HTERT RPE-1 (cell line): ENCODE results near the gene LGR6.

Experiments used
- in situ Hi-C: fragments of 300-500 bp; cut with MboI; formaldehyde crosslinking; loops from 4 replicates; pipeline ENCODE4 v1.14.3; 2020; ENCODE audit warnings: low sequenced_read_pairs

LGR6 gene

DNA sequence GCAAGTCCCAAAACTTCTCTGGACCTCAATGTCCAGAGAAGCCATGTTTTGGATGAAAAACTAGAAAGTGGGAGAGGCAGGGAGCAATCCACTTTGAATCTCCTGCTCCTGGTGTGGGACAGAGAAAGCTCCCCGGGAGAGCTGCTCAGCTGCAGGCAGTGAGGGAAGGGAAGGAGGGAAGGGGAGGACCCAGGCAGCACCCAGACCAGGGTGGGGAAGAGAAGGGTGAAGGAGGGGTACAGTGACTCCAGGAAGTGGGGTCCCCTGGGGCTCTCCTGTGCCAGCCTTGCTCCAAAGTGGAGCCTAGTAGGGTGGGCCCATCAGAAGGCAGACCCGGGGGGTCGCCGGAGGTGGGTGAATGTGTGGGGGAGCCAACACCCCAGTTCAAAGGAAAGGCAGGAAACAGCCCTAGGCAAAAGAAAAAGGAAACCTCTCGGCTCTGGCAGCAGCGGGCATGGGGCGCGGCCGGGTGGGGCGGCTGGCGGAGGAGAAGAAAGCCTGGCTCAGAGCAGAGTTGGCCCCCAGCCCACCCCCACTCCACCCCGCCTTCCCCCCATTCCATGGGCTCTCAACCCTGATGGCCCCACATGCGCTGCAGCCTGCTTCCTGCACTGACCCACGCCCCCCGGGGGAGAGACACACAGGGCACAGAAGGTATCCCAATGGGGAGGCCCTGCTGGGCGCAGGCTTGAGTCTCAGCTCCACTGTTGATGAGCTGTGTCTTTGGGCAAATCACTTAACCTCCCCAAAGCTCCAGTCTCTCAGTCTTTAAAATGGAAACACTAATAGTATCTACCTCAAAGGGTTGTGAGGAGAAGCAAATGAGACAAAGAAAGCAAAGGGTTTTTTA lies 5.7 kb downstream of the LGR6 start:
- in situ Hi-C loops: no loop called here

DNA sequence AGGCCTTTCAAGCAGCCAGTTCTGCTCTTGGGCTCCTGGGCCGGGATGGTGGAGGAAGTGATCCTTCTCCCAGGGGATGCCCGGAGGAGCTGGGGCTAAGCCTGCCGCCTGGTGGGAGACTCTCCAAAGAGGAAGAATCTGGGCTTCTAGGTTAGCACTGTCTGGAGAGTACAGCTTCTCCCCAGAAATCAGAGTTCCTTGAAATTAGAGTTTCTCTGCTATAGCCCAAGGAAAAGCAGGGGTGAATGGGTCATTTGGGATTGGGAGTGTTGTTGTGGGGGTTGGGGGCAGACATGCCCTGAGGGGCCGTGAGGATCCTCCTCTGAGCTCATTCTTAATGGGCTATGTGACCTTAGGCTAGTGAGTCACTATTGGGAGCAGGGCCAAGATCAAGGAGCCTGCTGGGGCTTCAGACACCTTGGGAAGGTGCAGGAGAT lies 6.5 kb downstream of the LGR6 start:
- in situ Hi-C loops: no loop called here

DNA sequence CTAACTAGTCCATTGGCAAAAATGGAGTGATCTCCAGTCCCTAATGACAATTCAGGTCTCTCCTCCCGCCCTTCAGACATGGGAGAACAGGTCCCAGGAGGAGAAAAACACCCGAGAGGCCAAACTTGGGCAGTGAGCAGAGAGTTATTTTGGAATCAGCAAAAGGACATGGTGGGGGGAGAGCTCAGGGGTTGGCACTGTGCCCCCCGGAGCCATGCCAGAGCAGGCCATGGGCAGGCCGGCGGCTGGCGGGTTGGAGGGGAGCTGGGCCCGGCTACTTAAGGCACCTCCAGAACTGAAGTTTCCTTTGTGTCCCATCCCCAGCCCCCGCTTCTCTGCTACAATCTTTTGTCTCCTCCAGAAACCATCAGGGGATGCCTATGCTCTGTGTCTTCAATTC lies 7.1 kb downstream of the LGR6 start:
- in situ Hi-C loops: no loop called here

DNA sequence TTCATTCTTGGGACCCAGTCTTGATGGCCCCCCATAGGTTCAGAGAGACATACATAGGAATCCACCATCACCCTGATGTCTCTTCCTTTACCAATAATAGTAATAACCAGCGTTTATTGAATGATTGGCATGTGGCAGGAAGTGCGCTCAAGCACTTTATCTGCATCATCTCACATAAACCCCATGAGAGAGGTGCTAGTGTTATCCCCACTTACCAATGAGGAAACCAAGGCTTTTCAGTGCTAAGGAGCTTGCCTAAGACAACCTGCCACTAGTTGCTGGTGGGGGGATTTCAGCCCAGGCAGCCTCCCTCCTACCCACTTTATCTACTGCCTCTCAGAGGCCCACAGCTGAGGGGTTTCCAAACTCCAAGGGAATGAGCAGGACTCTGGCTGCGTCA lies 7.7 kb downstream of the LGR6 start:
- in situ Hi-C loops: no loop called here

DNA sequence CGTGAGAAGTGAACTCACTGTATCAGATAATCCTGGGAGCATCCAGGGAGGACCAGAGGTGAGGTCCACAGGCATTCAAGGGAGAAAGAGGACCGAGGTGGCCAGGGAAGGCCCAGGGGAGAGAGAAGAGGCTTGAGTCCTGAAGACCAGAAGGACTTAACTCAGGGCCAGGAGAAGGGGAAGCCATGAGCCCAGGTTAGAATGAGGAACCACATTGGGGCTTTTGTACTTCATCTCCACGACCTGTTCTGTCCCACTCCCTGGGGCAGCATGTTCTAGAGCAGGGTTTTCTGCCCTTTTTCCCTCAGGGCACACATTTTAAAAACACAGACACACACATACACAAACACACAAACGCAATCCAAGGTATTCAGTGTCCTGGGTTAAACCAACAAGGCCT lies 8.4 kb downstream of the LGR6 start:
- in situ Hi-C loops: no loop called here

DNA sequence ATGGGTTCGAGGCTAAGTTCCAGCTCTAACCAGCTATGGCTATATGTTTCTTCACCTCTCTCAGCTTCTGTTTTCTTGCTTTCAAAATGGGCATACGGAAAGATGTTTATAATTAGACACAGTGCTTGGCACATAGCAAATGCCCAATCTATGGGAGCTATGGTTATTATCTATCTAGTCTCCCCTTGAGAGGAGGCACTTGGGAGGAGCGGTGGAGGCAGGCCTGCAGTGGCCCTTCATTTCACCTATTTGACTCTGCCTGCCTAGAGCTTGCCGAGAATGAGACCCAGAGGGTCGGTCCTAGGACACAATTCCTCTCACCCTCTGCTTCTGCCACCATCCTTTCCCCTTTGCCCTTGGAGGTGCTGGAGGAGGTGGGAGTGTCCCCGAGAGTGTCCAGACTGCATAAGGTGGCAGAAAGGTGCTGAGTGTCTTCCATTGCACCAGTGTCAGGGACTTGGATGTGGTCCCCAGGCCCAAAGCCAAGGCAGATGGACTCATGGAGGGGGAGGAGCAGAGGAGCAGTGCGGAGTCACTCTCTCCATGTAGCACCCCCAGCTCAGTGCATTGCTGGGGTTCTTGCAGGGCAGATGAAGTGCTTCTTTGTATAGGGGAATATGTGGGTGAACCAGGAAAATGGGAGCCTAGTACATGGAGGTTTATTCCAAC lies 9.0 kb downstream of the LGR6 start:
- in situ Hi-C loops: no loop called here

DNA sequence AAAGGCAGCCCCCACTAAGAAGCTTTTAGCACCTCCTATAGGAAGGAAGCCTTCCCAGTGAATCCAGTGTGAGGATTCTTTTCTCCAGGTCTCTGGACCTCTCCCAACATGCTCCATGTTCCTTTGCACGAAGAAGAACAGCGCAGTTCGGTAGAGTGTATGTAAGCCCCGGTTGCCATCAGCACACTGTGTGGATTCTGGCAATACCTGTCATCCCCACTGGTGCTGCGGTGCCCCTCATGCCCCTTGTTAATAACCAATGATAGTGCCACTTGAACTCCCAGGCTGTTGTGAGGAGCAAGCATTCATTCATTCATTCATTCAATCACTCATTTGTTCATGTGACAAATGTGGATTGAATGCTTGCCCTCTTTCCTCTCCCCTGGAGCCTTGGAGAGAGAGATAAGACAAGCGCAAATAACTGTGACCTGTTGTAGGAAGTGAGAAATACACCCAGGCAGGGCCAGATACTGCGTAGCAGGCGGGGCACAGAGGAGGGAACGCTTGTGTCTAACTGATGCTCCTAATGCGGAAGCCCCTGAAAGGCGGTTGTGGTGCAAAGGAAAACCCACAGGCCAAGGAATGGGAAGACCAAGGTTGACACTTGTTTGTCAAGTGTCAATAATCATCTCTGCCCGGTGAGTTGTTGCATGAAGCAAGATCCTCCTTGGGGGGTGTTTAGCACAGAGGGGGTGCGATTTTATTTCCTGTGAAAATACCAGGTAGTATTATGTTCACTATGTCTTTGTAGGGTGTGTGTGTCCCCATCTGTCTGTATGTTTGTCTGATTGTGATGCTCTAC lies 9.8 kb downstream of the LGR6 start:
- in situ Hi-C loops: no loop called here

DNA sequence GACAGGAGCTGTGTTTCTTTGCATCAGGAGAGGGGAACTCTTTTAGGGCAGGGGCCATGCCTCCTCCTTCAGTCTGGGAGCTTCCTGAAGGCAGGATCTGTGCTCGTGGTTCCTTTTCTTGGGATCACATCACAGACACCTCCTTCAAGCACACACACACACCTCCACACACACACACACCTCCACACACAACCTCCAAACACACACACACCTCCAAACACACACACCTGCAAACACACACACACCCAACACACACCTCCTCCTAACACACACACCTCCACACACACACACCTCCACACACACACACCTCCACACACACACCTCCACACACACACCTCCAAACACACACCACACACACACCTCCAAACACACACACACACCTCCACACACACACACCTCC lies 10.5 kb downstream of the LGR6 start:
- in situ Hi-C loops: no loop called here

DNA sequence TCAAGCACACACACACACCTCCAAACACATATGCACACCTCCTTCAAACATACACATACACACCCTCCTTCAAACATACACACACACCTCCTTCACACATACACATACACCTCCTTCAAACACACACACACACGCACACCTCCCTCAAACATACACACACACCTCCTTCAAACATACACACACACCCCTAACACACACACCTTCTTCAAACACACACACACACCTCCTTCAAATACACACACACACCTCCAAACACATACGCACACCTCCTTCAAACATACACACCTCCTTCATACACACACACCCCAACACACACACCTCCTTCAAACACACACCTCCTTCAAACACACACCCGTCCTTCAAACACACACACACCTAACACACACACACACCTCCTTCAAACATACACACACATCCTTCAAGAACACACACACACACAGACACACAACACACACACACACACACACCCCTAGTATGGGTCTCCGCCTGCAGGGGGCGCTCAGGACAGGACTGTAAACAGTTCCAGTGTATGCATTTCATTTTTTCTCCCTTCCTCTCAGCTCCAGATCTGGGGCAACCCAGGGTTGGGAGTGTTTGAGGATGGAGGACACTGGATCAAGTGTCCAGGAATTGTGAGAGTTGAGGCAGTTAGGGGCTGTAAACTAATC lies 12.1 kb downstream of the LGR6 start:
- in situ Hi-C loops: no loop called here

DNA sequence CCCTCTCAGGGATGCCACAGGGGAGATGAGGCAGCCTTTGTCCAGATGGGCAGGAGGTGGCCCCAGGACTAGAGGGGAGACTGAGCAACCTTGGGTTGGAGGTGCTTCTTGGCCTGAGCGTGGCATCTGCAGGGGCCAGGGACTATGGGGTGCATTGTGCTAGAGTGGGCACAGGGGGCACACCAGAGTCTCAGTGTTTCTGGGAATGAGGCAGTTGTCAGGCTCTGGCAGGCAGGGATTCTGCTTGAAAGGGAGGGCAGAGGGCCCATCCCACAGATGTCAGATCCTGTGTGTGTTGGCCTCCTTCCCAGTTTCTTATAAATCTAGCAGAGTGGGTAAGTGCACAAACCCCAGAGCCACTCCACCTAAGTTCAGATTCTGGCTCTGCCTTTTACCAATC lies 13.7 kb downstream of the LGR6 start:
- in situ Hi-C loops: no loop called here

DNA sequence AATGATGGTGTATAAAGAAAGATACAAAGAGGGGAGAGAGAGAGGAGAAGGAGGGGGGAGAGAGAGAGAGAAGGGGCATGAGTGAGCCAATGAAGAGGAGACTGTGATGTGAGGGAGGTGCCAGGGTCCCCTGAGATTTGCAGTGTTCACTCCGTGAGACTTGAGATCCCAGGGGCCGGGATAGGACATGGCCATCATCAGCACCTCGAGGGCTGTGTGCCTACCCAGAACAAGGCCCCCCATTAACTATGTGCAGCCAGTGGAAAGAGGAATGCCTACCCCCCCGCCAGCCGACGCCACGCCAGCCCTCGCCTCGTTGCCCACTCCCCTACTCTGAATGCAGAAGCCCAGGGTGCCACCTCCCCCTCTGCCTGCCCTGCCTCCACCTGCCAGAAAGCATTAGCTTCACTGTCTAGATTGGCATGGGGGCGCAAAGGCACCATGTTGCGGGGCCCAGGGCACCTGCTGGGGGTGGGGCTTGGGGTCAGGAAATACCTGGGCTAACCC lies 14.8 kb downstream of the LGR6 start:
- in situ Hi-C loops: no loop called here

DNA sequence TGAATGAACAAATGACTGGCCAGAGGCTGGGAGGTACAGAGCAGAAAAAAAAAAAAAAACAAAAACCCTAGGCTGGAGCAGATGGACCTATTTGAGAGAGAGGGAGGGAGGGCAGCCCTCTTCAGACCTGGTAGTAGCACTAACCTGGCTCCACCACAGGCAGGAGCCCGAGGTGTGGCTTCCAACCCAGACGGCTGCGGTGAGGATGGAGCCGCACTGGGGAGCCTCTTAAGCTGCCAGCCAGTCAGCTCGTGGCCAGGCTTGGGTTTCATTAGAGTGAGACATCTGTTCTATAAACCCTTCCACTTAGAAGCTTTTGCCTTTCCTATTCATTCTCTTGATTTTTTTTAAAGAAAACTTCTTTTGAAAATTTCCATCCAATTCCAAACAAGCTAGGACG lies 16.8 kb downstream of the LGR6 start:
- in situ Hi-C loops: no loop called here

DNA sequence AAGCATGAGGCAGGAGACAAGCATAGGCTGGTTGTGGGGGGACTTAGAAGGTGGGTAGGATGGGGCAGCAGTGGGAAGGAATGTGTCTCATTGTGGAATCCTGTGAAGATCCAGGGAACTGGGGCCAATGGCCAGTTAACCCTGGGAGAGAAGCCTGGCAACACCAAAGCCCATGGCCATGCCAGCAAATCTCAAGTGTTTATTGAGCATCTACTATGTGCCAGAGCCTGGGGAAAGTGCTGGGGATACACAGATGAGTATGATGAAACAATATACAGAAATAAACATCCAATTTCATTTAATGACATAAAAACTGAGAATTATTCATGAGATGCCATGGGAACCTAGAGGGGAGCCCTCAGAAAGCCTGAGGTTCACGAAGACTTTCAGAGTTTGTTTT lies 17.4 kb downstream of the LGR6 start:
- in situ Hi-C loops: no loop called here

DNA sequence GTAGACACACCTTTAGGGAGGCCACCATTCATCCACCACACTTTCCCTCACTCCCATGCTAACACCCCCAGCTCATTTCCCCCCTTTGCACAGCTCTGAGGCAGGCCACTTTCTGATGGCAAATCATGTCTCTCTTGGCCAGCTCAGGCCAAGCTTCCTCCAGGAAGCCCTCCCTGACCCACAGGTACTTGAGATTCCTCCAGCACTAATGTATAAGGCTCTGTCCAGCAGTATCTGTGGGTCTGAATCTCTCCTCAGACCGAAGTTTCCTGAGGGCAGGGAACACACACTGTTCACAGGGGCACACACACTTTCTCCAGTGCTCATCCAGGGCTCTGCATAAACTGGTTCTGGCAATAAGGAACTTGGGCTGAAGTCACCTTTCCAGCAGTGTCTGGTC lies 19.2 kb downstream of the LGR6 start:
- in situ Hi-C loops: no loop called here

DNA sequence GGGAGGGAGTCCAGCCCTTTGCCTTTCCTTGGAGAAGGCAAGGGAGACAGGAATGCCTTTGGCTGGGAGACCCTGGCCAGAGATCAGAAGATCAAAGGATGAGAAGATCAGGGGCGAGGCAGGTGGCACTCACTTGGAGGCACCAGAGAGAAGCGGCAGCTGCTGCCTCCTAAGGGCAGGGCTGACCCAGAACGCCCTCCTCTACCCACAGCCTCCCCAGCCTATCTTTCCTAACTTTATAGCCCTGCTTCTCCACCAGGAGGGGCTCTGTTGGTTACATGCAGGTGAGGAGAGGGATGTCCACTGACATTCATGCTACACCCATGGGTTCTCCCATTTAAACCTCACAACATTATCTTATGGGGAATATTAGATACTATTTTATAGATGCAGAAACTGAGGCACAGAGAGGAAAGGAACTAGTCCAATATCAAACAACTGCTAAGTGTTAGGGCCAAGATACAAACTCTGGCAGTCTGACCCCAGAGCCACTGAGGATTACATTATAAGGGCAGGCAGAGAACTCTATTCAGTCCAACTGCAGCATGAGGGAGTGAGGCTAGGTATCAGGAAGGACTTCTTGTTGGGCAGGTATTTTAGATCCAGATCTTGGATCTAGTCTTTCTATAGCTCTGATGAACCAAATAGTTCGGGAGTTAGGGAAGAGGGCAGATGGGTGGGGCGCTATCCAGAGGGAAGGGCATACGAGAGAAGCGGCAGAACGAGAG lies 19.9 kb downstream of the LGR6 start:
- in situ Hi-C loops: no loop called here

DNA sequence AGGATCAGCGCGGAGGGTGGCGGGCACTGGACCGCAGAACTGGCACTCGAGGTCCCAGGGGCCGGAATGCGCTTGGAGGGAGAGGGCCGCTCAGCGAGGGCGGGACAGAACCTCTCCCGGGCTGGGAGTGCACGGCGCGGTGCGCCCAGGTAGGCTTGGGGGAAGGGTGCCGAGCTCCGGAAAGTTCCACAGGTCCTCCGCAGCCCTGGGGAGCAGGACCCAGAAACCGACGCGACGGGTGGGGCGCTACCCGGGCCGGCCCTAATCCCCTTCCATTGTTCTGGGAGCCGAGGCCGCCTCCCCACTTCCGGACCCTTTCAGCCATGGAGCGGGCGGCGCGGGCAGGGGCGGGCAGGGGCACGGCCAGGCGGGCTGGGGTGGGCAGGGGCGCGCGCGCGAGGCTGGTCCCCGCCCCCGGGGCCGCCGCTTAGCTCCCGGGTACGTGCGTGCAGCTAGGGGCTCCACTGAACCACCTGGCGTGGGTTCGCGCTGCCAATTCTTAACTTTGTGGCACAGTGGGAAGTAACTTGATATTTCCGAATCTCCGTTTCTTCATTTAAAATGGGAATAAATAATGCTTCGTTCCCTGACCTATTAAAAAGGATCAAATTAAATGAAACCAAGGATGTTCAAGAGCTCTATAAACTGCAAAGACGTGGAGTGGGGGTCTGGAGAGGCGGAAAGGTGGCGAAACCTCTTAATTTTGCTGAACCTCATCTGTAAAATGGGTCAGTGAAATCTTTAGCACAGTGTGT lies 20.7 kb downstream of the LGR6 start:
- in situ Hi-C loops: no loop called here

DNA sequence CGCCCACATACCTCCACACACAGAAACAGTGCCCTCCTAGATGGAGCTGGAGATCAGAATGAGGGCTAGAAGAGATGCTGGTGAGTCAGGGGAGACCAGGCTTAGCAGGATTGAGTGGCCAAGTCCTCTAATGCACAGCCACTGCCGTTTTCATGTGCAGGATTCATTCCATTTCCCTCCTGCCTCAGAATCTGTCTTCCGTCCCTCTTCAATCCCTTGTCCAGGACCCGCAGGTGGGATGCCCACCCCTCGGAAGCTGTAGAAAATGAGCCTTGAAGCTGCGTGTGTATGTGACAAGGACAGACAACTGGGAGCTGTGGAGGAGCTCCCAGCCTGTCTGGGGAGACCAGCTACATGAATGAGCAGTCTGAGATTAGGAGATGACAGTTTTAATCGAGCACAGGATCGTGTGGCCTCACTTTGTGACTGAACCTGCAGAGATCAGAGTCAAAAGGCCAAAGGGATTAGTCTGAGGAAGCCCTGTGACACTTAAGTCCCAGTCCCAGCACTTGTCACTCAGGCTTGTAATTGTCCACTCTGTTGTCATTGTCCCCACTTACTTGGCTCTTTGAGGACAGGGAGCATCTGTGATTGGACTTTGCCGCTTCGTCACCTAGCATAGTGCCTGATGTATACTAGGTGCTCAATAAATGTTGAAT lies 22.0 kb downstream of the LGR6 start:
- in situ Hi-C loops: no loop called here

DNA sequence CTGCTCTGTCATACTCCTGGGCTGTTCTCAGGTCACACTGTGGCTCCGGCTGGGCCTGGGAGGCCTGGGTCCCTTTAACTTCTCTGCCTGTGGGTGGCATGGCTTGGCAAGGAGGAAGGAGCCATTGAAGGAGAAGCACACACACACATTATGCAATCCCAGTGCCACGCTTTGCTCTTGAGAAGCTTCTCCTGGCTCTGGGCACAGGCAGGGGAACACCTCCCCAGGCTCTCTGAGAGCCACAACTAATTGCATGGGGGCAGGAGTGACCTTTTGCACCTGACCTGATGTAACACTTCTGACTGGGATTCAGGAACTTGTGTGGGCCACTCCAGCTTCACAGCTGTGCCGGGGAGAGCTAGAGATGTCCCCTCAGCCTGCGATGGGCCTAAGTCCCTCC lies 23.1 kb downstream of the LGR6 start:
- in situ Hi-C loops: no loop called here

DNA sequence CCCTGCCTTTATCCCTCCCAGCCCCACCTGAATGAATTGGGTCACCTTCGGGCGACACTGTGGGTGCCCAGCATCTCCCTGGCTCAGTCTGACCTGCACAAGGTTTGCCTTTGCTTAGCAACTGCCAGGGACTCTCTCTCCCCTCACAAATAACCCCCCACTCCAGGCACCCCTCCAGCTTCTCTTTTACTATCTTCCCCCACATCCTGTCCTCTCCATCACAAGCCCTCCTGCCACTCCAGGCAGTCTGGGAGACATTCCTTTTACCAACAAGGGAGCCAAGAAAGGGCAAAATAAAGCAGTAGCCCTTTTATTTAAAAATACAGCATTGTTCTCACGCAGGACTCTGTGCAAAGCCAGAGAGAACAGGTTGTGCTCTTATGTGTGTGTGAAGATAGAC lies 23.9 kb downstream of the LGR6 start:
- in situ Hi-C loops: no loop called here
